RKO (cell line): ENCODE results near the gene ENDOV.

ENCODE experiments used
- DNase-seq: peaks from one replicate; pipeline ENCODE4 v3.0.0-alpha.2; 2016; ENCODE audit warnings: low spot score

The ENDOV gene

DNA sequence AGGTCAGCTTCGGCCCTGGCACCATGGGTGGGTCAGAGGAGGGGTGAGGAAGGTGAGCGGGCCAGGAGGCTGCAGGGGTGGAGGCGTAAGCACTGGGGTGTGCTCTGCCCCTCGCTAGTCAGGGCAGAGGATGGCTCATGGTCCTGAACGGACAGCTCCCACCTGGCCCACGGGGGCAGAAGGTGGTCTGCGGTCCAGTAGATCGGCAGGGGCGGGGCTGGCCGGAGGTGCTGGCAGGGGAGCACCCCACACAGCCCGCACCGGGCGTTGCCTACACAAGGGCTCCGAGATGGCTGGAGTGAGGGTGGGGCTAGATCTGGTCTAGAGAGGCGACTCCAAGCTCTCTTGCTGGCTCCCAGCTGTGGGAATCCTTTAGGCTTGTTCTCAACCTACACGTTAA is 53.3 kb downstream of the ENDOV start:
- no peak for DNase-seq

DNA sequence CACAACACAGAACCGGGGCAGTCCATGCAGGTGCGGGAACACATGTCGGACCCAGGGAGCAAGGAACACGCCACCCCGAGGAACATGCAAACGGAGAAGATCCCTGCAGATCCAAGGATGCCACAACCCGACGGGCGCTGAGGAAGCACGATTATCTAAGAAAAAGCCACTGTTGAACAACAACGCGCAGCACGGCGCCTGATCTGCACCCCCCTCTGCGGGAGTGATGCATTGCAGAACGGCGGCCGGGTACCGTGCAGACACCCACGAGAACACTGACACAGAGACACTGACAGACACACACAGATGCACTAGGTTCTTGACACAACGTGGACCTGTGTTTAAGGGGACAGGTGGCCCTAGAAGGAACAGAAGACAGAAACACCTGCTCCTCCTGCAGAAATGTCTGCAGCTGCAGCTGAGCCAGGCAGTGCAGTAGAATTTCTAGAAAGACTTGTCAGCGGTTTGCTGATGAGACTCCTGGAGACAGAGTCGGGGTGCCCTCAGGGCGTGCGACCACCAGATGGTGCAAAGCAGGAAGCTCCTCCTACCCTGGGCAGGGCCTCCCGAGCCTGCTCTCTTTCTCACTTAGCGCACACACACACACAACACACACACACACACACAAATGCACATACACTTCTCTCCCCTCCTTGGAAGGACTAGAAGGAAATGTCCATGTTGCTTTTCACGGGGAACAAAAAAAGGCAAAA is 54.0 kb downstream of the ENDOV start:
- no peak for DNase-seq

DNA sequence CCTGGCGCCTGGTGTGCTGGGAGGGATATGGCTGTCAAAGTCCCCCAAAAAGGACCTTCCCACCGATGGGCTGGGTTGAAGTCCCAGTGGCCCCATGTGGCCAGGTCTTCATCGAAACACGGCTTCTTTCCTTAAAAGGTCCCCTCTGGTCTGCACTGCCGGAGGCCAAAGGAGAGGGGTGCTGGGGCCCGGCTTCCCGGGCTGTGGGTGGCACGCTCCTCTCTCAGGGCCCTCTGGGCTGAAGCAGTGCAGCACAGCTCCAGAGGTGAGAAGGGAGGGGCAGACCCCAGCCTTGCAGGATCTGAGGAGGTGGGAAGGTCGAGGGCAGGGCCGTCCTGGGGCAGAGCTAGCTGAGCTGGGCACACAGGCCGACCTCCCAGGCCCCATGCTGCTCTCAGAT is 54.7 kb downstream of the ENDOV start:
- no peak for DNase-seq

DNA sequence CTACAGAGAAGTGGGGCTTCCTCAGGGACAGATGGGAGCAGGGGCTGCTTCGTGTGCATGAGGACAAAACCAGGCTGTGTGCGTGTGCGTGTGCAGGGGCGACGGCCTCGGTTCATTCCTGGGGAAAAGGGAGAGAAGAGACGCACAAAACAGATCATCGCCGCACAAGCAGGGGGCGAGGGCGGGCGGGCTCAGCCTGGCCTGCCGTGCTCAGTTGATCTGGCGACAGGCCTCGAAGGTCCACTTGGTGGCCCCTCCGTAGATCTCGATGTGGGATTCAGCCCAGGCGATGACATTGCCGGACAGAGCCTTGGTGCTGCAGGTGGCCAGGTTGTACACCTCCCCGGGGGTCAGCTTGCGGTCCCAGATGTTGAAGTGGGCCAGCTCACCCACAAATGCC is 55.6 kb downstream of the ENDOV start:
- DNase-seq, result no peak

DNA sequence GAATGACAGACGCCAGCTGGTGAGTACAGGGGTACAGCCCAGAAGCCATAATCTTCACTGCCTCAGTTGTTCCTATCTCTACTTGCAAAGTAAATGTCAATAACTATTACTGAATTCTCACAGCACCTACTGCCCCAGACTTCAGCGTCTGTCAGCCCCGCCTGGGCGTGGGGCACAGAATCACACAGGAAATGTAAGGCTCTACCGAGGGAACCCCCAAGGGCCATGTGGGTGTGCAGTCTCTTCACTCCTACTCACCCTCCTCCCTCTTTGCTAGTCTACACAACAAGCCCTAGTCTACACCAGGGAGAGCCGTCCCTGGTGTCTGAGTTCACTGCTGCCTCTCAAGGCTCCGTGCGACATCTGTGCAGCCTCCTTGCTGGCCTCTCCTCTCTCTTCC is 57.0 kb downstream of the ENDOV start:
- DNase-seq, result no peak

DNA sequence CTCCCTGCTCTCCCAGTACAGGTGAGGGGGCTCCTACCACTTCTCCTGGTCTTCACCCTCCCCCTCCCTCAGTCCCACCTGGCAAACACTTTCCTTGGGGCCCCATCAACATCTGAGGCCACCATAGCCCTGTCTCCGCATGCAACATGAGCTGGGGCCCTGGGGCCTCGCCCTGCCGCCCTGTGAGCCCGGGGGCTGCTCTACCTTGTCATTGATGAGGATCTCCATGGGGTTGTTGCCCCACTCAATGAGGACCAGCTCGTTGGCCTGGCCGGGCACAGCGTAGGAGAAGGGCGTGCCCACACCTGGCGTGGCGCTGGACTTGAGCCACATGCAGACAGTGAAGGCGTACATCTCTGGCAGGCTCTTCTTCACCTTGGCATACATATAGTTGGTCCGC is 58.0 kb downstream of the ENDOV start:
- DNase-seq, result no peak

DNA sequence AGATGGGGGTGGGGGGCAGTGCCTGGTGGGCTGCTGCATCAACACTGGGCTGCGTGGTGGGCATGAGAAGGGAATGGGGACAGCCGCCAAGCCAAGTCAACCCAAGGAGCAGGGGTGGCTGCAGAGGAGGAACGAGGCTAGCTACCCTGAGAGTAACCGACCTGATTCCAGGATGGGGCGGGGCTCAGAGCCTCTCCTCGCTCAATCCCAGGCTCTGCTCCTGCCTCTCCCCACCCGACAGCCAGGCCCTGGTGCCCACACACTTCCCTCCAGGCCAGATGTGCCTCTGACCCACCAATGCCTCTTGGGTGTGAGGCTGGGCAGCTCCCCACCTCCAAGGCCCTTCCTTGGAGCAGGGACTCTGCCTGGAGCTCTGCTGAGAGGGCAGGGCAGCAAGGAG is 58.7 kb downstream of the ENDOV start:
- no peak for DNase-seq

DNA sequence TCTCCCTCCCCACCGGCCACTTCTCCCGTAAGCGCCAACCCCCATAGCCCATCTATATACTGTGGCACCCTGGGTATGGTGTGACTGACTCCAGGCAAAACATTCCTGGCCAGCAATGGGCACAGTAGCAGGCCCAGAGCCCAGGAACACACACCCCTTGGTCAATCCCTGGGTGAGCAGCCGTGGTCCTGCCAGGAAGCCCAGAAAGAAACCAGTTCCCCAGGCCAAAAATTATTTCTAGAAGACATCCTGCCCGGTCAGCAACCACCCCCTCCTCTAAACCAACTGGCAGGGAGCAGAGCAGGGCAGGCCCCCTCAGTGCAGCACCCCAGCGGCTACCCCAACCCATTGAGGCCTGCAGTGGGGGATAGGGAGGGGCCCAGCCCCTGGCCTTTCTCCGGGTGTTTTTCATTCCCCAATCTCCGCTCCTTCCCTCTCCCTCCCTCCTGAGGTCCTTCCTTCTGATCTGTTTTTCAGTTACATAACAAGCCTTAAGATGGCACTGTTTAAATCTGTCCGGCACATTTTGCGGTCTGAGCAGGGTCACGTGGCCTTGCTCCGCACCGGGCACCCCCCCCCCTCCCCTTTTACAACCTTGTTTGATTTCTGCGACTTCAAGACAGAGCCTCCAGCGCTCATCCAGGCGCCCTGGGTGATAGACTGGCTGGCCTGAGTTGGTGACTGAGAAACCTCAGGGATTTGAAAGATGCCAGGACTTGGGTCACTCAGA is 59.4 kb downstream of the ENDOV start:
- DNase-seq, result peak; percentile 74

DNA sequence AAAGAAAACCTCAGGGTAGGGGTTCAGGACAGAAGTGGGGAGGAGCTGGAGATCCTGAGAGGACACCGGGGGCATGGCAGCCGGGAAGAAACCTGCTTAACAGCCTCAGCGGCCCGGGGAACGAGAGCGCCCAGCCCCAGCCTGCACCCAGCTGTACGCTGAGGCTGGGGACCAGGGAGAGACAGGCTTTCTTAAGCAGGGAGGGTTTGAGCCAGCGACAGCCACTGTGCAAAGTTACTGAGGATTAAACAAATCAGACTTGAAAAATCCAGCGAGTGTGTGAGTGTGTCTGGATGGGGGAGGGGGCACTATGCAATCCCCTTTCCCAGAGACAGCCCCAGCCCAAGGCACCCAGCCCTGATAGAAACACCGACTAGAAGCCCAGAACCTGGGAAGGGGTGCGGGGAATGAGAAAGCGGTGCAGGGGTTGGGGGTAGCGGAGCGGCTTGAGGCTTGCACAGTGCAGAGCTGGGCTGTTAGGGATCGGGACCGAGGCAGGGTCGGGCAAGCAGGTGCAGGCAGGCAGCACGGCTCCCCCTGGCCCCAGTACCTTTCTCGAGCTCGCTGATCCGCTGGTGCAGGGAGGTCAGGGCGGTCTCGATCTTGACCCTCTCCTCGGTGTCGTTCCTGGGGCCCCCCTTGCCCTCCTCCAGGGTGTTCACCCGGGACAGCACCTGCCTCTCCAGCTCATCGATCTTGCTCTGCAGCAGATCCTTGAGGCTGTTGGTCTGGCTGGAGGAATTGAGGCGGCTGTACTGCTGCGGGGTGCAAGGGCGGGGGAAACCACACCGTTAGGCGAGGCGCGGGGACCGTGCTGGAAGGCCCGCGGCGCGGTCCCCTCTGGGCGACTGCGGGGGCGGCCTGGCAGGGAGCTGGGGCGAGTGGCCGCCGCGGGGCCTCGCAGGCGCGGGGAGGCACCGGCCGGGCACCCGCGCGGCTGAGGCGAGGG is 60.3 kb downstream of the ENDOV start:
- DNase-seq, result no peak

DNA sequence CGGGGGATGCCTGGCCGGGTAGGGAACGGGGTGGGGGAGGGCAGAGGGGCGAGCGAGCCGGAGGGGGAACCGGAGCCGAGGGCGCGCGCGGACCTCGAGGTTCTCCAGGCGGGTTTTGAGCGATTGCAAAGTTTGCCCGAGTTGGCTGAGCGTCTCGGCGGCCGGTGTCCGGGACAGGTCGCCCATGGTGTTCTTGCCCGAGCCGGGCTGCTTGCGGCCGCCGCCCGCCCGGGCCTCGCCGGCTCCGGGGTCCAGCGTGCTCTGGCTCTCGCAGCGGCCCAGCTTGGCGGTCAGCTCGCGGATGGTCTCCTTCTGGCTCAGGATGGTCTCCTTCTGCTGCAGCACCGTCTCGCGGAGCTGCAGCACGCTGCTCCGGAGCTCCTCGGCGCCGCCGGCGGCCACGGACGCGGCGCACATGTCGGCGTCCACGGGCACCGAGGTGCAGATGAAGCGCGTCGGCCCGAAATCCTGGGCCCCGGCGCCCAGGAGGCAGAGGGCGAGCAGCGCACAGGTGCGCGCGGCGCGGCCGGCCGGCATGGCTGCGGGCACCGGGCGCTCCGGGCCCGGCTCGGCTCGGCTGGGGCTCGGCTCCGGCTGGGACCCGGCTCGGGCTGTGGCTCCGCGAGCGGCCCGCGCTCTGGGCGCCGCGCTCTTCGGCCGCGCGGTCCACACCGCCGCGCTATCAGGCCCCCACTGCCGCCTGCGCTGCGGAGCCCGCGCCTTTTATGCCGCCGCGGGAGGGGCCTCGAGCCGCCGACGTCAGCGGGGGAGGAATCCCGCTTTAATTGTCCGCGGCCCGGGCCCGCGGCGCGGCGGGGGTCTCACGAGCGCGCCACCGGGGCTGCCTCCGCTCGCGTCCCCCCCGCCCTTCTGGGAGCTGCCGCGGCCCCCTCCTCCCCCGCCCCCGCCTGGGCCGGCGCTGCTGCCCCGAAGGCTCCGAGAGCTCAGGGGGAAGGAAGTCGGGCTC is 61.2 kb downstream of the ENDOV start, which contains the start of gene NPTX1:
NPTX1 (minus strand) TSS at position 698 of the 967 bp plus-strand sequence; CDS start at position 537, 161 bp downstream.
- no peak for DNase-seq

DNA sequence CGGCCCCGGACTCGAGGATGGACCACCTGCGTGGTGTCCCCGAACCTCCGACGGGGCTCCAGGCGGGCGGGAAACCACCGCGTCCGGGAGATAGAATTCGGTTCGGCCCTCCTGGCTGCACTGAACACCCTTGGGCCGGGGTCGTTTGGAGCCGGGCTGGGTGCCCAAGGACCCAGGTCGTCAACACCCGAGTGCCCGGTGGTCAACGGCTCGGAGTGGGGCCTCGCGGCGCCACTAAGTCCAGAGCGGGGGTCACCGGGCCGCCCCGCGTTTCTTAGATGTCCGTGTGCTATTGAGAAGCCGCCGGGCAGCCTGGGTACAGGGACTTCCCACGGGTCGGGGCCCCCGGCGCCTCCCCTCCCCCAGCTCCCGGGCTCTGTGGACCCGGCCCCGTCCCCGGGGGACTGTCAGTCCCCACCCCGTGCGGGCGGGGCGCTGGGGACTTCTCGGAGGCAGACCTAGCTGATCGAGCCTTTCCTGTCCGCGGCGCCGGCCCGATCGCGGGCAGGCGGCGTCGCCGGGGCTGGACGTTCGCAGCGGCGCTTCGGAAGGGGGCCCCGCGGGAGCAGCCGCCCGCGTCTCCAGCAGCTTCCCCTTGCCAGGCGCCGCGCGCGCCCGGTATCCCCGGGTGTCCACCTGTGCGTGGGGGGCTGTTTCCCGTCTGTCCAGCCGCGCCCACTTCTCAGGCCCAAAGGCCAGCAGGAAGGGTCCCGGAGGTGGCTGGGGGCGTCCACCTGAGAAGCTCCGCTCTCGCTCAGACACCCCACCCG is 62.1 kb downstream of the ENDOV start:
- no peak for DNase-seq

DNA sequence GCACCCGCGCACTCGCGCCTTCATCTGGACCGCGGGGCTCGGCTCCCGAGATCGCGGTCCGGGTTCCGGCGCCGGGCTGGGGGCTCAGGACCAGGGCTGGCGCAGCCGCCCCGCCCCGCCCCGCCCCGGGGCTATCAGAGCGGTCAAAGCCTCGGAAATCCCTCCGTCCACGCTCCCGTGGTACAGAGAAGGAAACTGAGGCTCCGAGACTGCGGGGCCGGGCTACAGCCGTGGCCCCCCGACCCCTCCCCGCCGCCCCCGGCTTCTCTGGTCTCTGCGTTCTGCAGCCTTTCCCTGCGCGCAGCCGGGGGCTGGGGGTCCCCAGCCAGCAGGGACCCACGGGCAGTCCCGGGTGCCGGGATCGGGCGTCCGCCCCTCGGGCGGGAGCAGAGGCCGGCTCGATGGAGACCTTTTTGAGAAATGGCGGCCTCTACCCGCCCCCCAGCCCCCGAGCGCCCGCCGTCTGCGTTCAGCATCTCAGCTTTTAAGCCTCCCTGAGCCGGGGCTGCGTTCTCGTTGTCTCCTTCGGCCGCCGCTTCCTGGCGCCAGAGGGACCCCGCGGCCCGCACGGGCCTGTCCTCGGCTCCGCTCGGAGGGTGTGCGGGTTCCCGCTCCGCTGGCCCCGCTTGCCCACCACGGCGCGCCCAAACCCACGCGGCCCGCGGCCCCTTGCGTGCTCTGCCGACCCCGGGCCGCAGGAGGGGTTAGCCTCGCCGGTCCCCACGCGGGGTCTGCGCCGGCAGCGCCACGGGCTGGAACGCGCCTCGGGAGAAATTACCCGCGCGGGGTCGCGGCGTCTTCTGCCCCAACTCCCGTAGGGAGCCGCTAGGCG is 62.9 kb downstream of the ENDOV start:
- no peak for DNase-seq

DNA sequence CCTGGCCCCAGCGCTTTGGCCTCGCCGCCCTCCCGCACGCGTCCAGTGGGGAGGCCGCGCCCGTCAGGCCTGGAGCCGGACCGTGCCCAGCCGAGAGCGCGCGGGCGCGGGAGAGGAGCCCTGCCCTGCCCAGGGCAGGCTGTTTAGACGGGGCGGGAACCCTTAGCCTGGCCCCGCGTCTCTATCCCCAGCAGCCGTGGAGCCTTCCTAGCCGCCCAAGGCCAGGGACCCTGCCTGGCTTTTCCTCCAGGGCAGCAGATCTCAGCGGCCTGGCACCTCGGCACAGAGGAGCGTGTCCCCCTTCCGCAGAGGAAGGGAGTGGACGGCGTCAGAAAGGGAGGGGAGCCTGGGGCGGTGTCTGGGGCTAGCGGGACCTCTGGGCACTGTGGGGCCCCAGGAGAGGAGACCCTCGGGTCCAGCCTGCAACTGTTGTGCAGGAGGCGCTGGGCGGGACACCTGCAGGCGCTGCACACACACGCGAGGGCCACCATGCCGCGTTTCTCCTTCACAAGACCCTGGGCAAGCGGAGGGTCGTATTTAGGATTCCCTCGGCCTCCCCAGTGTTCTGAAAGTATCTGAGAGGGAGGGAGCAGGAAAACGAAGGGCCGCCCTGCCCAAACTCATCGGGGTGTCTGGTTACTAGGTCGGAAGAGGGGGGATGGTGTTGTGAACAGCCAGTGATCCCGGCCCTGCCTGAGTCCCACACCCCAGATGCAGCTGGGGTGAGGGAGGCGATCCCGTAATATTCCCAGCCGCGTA is 63.7 kb downstream of the ENDOV start:
- DNase-seq, result no peak

DNA sequence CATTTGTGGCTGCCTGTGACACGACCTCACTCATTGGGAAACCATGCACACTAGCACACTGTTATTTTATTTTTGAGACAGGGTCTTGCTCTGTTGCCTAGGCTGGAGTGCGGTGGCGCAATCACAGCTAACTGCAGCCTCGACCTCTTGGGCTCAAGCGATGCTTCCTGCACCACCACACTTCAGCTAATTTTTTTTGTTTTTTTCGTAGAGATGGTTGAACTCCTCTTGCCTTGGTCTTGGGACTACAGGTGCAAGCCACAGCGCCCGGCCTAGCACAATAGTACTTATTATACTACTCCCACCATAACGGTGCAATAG is 64.2 kb downstream of the ENDOV start:
- DNase-seq, result no peak

DNA sequence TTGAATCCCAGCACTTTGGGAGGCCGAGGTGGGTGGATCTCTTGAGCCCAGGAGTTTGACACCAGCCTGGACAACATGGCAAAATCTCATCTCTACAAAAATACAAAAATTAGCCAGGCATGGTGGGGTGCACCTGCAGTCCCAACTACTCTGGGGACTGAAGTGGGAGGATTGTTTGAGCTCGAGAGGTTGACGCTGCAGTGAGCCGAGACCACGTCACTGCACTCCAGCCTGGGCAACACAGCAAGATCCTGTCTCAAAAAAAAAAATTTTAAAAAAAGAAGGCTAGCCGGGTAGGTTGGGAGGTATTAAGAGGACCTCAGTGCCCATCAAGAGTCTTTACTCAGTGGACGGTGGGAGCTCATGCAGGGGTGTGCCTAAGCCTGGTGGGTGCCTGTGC is 65.3 kb downstream of the ENDOV start:
- no peak for DNase-seq

DNA sequence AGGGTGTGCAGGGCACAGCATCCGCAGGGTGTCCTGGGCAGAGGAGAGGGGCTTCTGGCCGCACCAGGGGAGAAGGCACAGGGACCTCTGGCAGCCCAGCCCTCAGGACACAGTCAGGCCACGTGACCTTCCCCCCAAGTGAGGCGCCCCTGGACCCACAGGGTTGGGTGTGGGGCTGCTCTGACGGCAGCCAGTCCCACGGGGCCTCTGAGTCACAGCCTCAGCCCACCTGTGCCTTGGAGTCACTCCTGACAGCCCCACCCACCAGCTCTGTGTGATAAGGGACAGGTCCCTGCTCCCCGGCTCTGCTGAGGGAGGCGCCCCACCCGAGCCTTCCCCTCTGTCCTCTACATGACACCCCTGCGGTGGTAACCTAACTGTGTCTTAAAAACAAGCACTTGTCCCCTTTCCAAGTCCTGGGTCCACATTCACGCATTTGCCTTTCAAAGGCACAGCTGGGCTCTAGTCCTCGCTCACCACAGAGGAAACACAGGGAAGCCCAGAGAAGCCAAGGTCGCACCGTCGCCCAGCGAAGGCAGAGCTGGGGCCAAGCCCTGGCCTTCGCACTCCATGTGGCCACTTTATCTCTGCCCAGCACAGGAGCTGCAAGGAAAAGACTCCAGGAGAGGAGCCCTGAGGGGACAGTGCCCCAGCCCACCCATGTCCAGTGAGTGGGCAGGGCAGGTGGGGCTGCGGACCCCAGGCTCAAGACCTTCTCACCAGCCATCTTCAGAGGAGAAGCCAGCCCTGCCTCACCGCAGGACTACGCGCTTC is 66.5 kb downstream of the ENDOV start:
- DNase-seq, result no peak

DNA sequence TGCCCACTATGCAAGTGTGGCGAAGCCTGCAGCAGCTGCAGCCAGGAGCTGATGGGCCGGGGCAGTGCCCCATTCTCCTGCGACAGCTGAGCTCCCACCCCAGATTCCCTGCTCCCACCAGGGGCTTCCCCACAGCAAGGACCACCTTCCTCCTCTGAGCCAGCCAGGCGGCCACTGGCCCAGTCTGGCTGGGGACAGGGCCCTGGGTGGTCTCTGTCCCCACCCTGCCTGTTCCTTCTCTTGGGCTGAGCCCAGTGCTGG is 67.0 kb downstream of the ENDOV start:
- no peak for DNase-seq

DNA sequence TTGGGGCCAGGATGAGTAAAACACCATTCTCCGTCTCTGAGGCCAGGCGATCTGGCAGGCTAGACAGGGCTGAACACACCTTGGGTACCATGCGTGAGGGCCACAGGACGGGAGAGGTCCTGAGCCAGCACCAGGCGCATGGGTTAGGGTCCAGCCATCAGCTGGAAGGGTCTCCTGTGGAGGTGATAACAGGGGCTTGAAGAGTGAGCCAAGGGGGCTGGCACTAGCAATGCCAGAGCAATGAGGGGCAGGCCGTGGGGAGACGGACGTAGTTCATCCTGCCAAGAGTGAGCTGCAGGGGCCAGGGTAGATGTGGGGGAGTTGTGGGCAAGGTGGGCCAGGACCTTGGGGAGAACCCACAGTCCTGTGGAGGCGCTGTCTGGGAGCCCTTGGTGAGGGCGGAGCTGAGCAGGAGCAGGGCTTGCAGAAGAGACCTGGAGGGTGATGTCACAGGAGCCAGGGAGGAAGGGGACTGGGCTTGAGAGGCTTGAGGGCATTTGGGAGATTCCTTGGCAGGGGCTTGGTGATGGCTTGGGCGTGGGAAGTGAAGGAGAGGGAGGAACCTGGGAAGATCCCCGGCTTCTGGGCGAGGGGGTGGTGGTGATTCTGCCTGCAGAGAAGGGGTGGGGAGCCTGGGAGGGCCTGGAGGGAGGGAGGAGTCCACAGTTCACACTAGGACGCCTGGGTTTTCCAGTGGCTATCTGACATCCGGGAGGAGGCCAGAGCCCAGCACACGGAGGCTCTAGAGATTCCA is 67.8 kb downstream of the ENDOV start:
- no peak for DNase-seq
